GM19035 (cell line): ENCODE results near the gene KCNQ4.

Source experiments
- ATAC-seq: cut with Tn5 transposase; IDR thresholded peaks from one replicate; pipeline ENCODE4 v1.9.1; 2021; ENCODE audit not compliant: unreplicated experiment

Gene KCNQ4

GRCh38 chr1:40887652-40888051 lies 104.1 kb downstream of the KCNQ4 start:
- ATAC-seq = no peak
